IPS DF 4.7 (cell line): ENCODE results near the gene SUV39H1.
A peak's percentile ranks its signal among the peaks of the same experiment; 100 is the strongest.
"Not testable (repeated sequence)": the region's sequence is repeated elsewhere in the genome, so short reads cannot be mapped to it uniquely, and the experiment has no call there.

Source experiments
- DNase-seq: peaks from one replicate; pipeline ENCODE4 v3.0.0-alpha.2; 2013; ENCODE audit warnings: low spot score; ENCODE audit errors: extremely low read depth

SUV39H1 gene

GRCh38 chrX:48696301-48696908 lies at the start of gene SUV39H1:
SUV39H1 (plus strand) TSS chrX:48696734; CDS start chrX:48696785, 51 bp downstream.
- no peak for DNase-seq

GRCh38 chrX:48648336-48648751 lies 48.2 kb upstream of the SUV39H1 start:
- DNase-seq = peak; percentile 41

- DNase-seq = no peak
These were observed 47.4 kb upstream of the SUV39H1 start for GRCh38 chrX:48649102-48649501.

- not testable (repeated sequence) for DNase-seq
These were observed 44.4 kb upstream of the SUV39H1 start for GRCh38 chrX:48652055-48652579.

GRCh38 chrX:48654746-48655145 lies 41.8 kb upstream of the SUV39H1 start:
- not testable (repeated sequence) for DNase-seq

- not testable (repeated sequence) for DNase-seq
These were observed 36.8 kb upstream of the SUV39H1 start for GRCh38 chrX:48659686-48660085.

GRCh38 chrX:48663241-48663640 lies 33.3 kb upstream of the SUV39H1 start:
- DNase-seq = no peak

GRCh38 chrX:48664156-48664555 lies 32.4 kb upstream of the SUV39H1 start:
- no peak for DNase-seq

GRCh38 chrX:48665991-48666390 lies 30.5 kb upstream of the SUV39H1 start:
- DNase-seq = no peak

GRCh38 chrX:48666649-48667048 lies 29.9 kb upstream of the SUV39H1 start:
- DNase-seq = no peak

- no peak for DNase-seq
These were observed 29.0 kb upstream of the SUV39H1 start for GRCh38 chrX:48667509-48667908.

GRCh38 chrX:48668187-48668586 lies 28.3 kb upstream of the SUV39H1 start:
- not testable (repeated sequence) for DNase-seq

- no peak for DNase-seq
These were observed 20.2 kb upstream of the SUV39H1 start for GRCh38 chrX:48676106-48676892.

GRCh38 chrX:48676893-48677270 lies 19.7 kb upstream of the SUV39H1 start:
- no peak for DNase-seq

- DNase-seq = no peak
These were observed 19.0 kb upstream of the SUV39H1 start for GRCh38 chrX:48677516-48677915.

GRCh38 chrX:48680467-48680866 lies 16.1 kb upstream of the SUV39H1 start:
- DNase-seq = not testable (repeated sequence)

GRCh38 chrX:48680925-48681324 lies 15.6 kb upstream of the SUV39H1 start:
- not testable (repeated sequence) for DNase-seq

- no peak for DNase-seq
These were observed 14.9 kb upstream of the SUV39H1 start for GRCh38 chrX:48681539-48682183.

- DNase-seq = not testable (repeated sequence)
These were observed 13.7 kb upstream of the SUV39H1 start for GRCh38 chrX:48682795-48683194.

GRCh38 chrX:48683411-48683982 lies 13.0 kb upstream of the SUV39H1 start, which contains the start of gene WAS:
WAS (plus strand) TSS chrX:48683799; CDS start chrX:48683854, 55 bp downstream.
- no peak for DNase-seq

GRCh38 chrX:48684134-48684533 lies 12.4 kb upstream of the SUV39H1 start:
- no peak for DNase-seq

- no peak for DNase-seq
These were observed 11.1 kb upstream of the SUV39H1 start for GRCh38 chrX:48685416-48685815.
